ENCODE measurements around the gene FTCD. TPM values are rescaled to one million over a fixed set of nuclear protein-coding genes. Genes with fewer than 3 reads are reported as not detected.
A peak's percentile ranks its signal among the peaks of the same experiment; 100 is the strongest.

The FTCD gene, protein sequence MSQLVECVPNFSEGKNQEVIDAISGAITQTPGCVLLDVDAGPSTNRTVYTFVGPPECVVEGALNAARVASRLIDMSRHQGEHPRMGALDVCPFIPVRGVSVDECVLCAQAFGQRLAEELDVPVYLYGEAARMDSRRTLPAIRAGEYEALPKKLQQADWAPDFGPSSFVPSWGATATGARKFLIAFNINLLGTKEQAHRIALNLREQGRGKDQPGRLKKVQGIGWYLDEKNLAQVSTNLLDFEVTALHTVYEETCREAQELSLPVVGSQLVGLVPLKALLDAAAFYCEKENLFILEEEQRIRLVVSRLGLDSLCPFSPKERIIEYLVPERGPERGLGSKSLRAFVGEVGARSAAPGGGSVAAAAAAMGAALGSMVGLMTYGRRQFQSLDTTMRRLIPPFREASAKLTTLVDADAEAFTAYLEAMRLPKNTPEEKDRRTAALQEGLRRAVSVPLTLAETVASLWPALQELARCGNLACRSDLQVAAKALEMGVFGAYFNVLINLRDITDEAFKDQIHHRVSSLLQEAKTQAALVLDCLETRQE
- polyA plus RNA-seq (2012; ENCODE audit: insufficient read length, low read depth): 1.4 TPM

DNA sequence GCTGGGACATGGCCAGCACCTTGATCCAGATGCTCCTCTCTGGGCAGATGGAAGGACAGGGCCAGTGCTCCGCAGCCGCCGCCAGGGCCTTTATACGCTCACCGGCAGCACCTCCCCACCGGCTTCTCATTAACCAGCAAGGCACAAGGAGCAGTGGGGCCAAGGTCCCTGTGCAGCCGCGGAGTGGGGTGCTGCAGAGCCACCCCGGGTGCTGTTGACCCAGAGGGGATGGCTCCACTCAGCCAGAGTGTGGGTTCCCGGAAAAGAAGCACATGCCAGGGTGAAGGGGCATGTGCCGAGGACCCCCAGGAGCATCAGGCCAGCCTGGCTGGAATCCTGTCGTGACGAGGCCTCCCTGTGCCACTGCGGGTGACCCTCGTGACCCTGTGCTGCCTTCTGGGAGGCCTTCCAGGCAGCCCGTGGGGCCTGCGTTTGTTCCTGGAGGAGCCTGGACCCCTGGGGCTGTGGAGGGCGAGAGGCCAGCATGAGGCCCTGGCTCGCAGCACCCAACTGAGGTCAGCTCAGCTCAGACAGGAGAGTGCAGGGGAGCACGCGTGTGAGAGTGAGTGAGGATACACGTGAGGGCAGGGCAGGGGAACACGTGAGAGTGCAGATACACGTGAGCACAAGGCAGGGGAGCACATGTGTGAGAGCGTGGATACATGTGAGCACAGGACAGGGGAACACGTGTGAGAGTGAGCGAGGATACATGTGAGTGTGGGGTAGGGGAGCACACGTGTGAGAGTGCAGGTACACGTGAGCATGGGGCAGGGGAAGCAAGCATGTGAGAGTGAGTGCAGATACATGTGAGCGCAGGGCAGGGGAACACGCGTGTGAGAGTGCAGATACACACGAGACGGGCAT, at the start of gene FTCD:
FTCD (minus strand) TSS at position 66 of the 864 bp plus-strand sequence; CDS start at position 10, 56 bp downstream.
- TF ChIP-seq SIN3A (IDR thresholded peaks at IDR 0.05; ENCODE audit: borderline replicate concordance, insufficient read depth, low read length): no peak

DNA sequence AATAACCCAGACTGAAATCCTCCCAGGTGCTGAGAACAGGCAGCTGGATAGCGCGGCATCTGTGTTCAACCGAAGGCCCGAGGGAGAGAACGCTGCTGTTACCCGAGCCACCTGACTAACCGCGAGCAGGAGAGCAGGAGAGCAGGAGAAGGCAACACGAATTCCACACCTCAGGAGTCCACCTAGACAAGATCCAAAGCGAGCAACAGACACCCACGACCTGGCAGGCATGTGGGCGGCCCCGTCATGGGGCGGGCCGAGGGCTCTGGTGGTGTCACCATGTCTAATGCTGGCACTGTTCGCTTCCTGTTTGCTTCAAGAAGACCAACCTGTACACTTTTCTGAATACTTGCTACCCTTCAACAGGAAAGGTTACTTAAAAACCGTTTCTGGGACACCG, 49.8 kb upstream of the FTCD start:
- TF ChIP-seq, protein P1, sequence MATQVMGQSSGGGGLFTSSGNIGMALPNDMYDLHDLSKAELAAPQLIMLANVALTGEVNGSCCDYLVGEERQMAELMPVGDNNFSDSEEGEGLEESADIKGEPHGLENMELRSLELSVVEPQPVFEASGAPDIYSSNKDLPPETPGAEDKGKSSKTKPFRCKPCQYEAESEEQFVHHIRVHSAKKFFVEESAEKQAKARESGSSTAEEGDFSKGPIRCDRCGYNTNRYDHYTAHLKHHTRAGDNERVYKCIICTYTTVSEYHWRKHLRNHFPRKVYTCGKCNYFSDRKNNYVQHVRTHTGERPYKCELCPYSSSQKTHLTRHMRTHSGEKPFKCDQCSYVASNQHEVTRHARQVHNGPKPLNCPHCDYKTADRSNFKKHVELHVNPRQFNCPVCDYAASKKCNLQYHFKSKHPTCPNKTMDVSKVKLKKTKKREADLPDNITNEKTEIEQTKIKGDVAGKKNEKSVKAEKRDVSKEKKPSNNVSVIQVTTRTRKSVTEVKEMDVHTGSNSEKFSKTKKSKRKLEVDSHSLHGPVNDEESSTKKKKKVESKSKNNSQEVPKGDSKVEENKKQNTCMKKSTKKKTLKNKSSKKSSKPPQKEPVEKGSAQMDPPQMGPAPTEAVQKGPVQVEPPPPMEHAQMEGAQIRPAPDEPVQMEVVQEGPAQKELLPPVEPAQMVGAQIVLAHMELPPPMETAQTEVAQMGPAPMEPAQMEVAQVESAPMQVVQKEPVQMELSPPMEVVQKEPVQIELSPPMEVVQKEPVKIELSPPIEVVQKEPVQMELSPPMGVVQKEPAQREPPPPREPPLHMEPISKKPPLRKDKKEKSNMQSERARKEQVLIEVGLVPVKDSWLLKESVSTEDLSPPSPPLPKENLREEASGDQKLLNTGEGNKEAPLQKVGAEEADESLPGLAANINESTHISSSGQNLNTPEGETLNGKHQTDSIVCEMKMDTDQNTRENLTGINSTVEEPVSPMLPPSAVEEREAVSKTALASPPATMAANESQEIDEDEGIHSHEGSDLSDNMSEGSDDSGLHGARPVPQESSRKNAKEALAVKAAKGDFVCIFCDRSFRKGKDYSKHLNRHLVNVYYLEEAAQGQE (IDR thresholded peaks at IDR 0.05; ENCODE audit: insufficient read depth in 1 of 2, low read depth in 2 of 2, low read length in 2 of 2): no peak

DNA sequence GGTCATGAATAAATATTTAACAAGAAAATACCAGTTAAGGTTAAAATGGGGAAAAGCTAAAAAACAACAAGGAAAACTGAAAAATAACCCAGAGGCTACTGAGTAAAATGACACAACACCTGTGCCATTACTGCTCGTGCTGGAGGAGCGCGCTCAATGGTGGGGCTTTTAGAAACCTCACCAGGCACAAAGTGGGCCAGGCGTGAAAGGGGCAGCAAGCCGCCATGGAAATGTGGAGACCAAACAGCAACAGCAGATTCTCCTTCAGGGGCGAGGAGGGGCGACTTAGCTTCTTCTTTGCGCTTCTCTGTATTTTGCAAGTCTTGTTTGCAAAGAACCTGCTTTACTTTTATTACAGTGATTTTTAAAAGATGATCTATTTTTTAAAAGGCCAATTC, 47.8 kb upstream of the FTCD start:
- TF ChIP-seq FOXP2 (optimal IDR thresholded peaks at IDR 0.05; ENCODE audit: borderline replicate concordance, extremely low read depth, extremely low read length, insufficient read depth): no peak
- TF ChIP-seq, protein P1 (IDR thresholded peaks at IDR 0.05; ENCODE audit: insufficient read depth in 1 of 2, low read depth in 2 of 2, low read length in 2 of 2): no peak
- TF ChIP-seq SIN3A (IDR thresholded peaks at IDR 0.05; ENCODE audit: borderline replicate concordance, insufficient read depth, low read length): no peak
- no peak for TF ChIP-seq TAF1 (IDR thresholded peaks at IDR 0.05; ENCODE audit: borderline replicate concordance, insufficient read depth, low read length)
- TF ChIP-seq POLR2AphosphoS5 (IDR thresholded peaks at IDR 0.05; ENCODE audit: low read depth, low read length): no peak

DNA sequence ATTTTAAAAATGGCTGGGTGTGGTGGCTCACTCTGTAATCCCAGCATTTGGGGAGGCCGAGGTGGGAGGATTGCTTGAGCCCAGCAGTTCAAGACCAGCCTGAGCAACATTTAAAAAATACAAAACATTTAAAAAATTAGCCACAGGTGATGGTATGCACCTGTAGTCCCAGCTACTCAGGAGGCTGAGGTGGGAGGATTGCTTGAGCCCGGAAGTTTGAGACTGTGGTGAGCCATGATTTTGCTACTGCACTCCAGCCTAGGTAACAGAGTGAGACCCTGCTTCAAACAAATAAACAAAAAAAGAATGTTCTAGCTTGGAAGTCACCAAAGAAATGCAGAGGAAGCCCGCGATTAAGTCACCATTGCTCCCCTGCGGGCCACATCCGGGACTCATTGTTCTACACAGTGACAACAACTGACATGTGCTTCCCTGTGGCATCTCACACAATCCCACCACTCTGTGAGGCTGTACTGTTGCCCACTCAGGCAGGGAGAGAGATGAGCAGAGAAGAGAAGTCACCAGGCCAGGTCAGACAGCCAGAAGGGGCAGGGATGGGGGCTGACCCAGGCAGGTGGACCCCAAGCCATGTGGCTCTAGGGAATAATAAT, 47.3 kb upstream of the FTCD start:
- TF ChIP-seq TAF1 (IDR thresholded peaks at IDR 0.05; ENCODE audit: borderline replicate concordance, insufficient read depth, low read length) (no peak), SIN3A (IDR thresholded peaks at IDR 0.05; ENCODE audit: borderline replicate concordance, insufficient read depth, low read length) (0 out of 2 replicates have a peak, but pooled peaks have one; percentile 25)

DNA sequence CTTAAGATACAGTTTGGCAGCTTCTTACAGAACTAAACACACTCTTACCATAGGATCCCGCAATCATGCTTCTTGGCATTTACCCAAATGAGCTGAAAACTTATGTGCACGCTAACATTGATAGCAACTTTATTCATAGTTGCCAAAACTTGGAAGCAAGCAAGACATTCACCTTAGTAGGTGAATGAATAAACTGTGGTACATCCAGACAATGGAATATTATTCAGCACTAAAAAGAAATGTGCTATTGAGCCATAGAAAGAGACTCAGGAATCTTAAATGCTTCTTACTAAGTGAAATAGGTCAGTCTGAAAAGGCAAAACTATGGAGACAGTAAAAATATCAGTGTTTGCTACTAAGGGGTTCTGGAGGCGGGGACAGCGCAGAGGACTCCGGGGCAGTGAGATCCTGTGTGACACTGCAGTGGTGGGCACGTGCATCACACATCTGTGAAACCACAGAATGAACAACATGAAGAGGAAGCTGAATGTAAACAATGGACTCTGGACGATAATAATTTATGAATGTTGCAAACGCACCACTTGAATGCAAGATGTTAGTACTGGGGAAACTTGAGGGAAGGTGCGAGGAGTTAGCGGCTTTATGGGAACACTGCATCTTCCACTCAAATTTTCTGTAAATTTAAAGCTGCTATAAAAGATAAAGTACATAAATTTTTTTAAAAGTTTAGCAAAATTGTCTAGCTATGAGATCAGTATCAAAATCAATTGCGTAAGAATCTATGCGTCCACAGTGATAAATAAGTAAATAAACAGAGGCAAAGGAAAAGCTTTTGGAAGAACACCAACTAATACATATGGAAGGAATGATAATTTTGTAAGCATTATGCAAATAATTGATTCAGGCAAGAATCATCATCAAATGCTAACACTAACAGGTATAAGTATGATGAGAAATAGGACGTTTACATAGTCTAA, 44.3 kb upstream of the FTCD start:
- TF ChIP-seq, protein P1 (IDR thresholded peaks at IDR 0.05; ENCODE audit: insufficient read depth in 1 of 2, low read depth in 2 of 2, low read length in 2 of 2): no peak
- TF ChIP-seq SIN3A (IDR thresholded peaks at IDR 0.05; ENCODE audit: borderline replicate concordance, insufficient read depth, low read length) (no peak), FOXP2 (optimal IDR thresholded peaks at IDR 0.05; ENCODE audit: borderline replicate concordance, extremely low read depth, extremely low read length, insufficient read depth) (no peak), POLR2AphosphoS5 (IDR thresholded peaks at IDR 0.05; ENCODE audit: low read depth, low read length) (no peak), TAF1 (IDR thresholded peaks at IDR 0.05; ENCODE audit: borderline replicate concordance, insufficient read depth, low read length) (no peak)

Data from PFSK-1 (cell line).